Hepatocyte (in vitro differentiated cells): ENCODE results near the gene IRF5.

Experiments
- CTCF ChIP-seq: fragments of 200-600 bp; sonication (generic); IDR thresholded peaks from 2 replicates; pipeline ENCODE4 v1.5.1; 2016; ENCODE audit warnings: antibody characterized with exemption, mild to moderate bottlenecking; ENCODE audit not compliant: poor library complexity
- EZH2 ChIP-seq: fragments of 200-600 bp; sonication (generic); IDR thresholded peaks from 2 replicates; pipeline ENCODE4 v1.6.1; 2016; ENCODE audit warnings: antibody characterized with exemption, mild to moderate bottlenecking, borderline replicate concordance

GRCh38 chr7:128895320-128895719 lies 42.4 kb upstream of the IRF5 start:
- no peak for TF ChIP-seq EZH2
- TF ChIP-seq CTCF: no peak
